Stimulated activated CD4-positive, alpha-beta T cell treated with anti-CD3 and anti-CD28 coated beads, TNF-alpha, amount 100 ng/mL, for 48 hours (primary cell): ENCODE data around the gene ZNRF2.

Source experiments
- DNase-seq, 3 donors: peaks; one replicate each; pipeline ENCODE4 v3.0.0-alpha.2; 2020; ENCODE audit warnings: low read depth in 3 of 3

The ZNRF2 gene

DNA sequence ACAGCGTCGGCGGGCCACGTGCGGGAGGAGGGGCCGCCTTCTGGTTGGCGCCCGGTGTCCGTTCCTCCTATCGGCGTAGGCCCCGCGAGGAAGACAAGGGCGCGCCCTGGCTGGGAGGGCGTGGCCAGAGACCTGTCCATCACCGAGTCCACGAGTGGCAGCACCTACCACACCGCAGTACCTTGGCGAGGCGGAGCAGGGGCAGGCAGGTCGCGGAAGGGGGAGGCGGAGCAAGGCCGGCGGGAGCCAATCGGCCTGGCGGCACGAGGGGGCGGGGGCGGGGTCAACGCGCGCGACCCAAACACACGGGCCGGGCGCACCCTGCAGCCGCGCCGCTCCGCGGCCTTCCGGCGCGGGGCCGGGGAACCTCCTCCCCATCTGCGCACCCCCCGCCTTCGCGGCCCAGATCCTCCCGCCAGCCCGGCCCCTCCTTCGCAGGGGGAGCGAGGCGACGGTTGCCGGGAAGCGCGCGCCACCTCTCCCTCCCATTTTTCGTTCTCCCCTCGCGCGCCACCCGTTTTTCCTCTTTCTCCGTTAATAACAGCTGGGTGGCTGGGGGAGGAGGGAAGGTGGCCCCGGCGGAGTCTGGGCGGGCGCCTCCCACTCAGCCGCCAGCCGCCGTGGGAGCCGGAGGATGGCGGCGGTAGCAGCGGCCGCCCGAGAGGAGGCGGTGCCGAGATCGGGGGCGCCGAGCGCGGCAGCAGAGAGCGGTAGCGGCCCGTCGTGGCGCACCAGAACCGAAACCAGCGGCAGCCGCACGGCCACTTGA, at the start of gene ZNRF2:
TSS of gene ZNRF2 (plus strand) at position 300 of the 769 bp plus-strand sequence. CDS start 761 bp downstream, outside the sequence.
- DNase-seq: peak; percentile 96 to 99 (median 98)

DNA sequence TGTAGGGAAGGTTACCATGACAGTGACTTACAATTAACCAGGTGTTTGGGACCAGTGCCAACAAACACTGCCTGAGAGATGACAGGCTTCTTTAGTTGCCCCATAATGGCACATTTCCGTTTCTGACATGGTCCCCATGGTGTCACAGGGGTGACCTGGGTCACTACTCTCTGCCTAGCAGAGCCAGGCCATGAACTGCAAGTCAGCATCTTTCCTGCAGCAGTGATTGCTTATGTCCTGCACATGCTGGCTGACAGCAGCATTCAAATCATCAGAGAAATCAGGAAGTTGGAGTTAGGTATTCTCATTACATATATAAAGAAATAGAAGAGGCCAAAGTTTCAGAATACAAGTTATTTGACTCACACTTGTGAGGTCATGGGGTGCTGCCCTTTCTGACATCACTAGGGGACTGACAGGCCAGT, 47.1 kb upstream of the ZNRF2 start:
- no peak for DNase-seq

DNA sequence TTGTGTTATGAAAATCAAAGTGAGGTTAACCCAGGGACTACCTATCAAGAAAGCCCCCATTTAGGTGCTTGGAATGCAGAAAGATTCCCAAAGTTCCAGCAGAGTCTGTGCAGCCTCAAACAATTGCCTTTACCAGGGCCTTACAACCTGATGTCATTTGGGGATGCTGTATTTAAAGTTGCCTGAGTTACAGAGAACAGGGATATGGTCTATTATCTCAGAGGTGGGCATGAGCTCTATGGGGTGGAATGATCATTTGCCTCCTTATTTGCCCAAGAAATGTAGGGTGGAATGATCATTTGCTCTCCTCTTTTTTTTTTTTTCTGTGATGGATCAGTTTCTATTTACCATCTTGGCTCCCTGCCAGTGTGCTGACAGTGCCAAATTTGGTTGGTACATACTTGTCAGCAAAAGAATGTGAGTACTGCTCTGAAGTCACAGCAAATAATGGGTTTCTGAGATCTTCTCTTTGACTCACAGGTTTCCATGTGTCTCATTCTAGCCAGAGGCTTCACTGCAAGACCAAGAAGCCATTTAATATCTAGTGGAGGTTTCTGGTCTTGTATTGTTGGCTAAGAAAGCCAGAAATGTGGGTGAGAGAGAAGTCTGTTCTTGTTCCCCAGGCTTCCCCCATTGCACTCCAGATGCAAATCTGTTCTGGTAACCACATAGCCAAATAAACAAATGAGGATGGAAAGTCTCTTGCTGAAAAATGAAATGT, 45.5 kb upstream of the ZNRF2 start:
- DNase-seq: peak in 2 of 3 donors; percentile 21 to 24

DNA sequence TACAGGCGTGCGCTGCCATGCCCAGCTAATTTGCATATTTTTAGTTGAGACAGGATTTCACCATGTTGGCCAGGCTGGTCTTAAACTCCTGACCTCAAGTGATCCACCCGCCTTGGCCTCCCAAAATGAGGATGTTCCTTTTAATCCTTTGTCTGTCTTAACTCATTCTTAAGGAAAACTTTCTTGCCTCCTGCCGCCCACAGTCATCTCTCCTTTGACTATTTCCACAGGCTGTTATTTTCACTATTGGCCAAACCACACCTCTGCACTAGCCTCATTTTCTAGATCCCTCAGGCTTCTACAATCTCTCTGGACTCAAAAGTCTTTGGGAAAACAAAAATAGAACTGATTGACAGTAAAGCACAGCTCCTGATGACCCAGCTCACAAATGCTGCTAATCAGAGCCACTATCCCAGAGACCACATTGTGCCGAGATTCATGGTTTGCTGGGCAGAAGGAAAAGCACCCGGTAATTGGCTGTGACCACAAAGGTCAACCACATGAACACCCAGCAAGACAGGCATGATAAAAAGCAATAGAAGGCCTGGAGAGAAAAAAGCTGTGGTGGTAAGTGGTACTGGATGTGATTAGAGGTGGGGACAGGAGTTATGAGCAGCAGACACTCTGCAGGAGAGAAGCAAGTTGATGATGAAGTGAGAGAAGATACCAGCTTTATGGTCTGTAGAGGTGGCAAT, 44.1 kb upstream of the ZNRF2 start:
- DNase-seq: no peak

DNA sequence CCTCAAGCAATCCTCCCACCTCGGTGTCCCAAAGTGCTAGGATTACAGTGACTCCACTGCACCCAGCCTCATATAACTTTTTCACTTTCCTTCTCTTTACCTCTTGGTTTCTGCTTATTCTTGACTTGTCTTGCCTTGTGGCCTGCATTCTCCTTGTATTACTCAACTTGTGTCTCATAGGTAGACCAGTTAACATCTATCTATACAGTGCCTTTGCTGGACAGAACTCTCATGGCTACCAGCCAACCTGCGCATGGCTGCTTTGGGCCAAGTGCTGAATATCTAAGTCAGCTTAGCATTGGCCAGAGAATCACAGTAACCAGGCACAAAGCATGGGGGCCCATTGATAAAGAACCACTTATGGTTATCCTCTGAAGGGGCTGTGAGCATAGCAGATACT, 42.6 kb upstream of the ZNRF2 start:
- no peak for DNase-seq

DNA sequence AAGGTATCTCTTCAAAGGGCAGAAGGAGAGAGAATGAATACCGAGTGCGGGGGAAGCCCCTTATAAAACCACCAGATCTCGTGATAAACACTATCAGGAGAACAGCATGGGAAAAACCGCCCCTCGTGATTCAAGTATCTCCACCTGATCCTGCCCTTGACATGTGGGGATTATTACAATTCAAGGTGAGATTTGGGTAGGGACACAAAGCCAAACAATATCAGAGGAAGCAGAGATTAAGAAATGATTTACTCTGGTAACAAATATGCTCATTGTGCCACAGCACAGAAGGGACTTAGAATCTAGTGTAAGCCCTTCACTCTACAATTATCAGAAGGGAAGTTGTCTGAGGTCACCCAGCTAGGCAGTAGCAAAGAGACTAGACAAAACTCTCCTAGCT, 40.1 kb upstream of the ZNRF2 start:
- DNase-seq: no peak

DNA sequence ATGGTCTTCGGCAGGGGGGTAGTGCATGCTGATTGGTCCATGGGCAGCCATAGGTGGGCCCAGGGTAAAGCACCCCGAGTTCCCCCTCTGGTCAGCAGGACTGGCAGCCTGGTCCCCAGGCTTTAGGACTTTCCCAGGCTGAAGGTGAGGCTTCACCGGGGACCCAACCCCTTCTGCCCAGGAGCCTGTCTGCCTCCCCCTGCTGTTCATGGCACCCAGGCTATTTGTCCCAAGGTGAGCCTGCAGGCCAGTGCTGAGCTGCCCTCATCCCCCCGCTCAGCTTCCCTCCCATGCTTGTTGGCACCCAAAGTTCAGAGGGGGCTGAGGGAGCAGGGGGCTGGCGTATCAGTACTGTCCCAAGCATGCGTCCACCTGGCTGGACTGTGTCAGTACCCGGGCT, 38.5 kb upstream of the ZNRF2 start:
- DNase-seq: no peak

DNA sequence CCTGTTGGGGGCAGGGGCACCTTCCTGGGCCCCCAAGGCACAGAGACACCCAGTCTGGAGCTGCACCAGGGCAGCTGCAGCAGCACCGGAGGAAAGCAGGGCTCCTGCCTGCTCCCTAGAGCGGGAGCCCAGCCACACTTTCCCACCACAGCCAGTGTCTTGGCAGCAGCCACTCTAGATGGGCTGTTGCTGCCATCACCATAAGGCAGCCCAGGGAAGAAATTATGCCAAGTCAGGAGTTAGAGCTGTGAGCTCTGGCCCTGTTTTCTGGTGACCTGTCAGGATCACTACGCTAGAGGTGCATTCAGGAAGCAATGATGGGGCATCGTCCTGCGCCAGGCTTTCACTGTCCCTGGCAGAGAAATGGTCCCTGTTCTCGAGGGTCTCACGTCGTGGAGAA, 38.0 kb upstream of the ZNRF2 start:
- no peak for DNase-seq

DNA sequence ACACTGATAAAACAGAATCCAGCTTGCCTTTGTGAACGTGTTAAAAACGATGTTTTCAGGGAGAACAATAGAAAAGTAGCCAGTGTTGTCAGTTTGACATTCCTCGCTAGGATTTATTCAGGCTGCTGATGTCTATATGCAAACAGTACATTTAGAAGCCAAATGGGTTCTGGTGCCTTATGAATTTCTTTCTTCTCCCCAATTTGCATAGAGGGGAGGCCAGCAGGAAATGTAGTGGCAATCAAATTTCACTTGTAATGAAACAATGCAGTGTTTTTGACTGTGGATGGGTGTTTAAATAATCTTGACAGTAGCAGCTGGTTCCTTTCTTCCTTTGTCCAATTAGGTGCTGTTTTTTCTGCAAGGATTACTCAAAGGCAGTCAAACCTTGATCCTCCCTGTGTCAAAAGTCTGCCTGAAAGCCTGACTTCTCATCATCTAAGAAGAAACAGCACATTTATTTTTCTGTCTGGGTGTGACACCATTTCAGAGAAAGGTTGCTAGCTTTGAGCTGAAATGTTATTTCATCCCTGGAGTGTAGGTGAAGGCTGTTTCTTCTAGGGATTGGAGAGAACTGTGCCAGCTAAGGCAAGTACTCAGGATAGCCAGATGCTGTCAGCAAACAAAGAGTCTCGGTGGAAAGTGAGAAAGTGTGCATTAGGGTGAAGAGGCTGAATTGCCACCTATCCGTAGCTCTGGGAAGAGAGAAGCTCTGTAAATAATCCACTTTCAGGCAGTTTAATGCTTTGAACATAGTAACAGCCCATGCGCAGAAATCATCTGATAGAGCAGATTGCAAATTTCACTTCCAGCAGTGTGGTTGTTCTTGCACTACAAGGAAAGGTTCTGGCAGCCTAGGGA, 36.6 kb upstream of the ZNRF2 start:
- no peak for DNase-seq

DNA sequence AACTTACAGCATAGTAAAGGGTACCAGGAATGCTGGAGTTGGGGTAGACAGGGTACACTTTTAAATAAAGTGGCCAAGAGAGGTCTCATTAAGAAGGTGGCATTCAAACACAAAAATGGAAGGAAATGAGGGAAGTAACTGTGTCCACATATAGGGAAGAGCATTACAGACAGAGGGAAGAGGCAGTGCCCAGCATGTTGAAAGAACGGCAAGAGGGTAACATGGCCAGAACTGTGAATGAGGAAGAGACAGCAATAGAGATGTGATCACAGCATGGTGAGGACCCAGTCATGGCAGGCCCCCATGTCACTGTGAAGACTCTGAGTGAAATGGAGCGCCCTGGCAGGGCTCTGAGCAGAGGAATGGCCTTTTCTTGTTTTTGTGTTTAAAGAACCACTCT, 35.1 kb upstream of the ZNRF2 start:
- DNase-seq: no peak

DNA sequence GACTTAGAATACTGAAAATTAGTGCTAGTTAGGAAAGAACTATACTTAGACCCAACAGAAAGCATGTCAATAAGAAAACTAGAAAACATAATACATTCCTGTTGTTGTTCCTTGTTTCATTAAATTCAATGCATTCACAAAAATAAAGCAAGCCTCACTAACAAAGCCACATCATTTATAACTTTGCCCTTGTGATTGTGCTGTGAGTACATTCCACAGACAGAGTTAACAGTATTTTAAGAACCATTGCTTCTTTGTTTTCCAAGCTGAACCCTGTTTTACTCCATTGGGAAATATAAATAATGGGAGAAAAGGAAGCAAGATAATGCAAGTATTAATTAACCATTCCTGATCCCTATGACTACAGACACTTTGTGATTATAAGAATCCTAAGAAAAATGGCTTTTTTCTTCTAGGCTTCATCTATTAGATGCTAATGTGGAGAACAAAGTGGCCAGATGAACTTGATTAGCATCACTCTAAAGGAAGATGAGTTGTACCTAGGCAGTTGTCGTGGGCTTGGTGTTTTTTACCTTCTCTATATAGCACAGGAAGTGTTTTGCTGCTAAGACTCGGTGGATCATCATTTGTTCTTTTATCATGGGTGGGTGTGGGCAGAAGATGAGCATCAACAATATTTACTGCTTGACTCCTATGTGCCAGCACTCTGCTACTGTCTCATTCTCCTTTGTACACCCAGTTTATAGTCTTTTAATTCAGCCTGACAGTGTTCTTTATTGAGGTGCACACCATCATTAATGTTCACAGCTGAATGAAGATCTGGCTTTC, 34.2 kb upstream of the ZNRF2 start:
- no peak for DNase-seq

DNA sequence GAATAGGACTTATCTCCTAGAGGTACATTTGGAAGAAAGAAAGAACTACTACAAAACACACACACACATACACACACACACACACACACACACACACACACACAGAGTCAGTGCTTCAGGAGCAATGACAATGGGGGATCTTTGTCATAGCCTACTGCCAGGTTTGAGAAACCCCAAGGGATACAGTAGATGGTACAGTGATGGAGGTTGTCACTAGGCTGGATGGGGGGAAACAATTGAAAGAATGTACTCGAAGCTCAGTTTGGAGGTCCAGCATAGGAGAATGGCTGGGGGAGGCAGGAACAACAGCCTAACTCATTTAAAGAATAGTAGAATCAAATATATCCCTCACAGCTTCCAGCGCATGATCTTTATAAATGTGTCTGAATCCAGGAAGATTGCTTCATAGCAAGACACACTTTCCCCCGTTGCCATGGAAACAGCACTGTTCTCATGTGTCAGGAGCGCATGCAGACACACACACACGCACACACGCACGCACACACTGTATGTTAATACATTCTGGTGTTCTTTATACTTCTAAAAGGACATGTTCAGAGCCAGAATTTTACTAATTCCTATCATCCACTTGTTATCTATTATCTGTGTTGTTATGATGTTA, 32.6 kb upstream of the ZNRF2 start:
- DNase-seq: no peak

DNA sequence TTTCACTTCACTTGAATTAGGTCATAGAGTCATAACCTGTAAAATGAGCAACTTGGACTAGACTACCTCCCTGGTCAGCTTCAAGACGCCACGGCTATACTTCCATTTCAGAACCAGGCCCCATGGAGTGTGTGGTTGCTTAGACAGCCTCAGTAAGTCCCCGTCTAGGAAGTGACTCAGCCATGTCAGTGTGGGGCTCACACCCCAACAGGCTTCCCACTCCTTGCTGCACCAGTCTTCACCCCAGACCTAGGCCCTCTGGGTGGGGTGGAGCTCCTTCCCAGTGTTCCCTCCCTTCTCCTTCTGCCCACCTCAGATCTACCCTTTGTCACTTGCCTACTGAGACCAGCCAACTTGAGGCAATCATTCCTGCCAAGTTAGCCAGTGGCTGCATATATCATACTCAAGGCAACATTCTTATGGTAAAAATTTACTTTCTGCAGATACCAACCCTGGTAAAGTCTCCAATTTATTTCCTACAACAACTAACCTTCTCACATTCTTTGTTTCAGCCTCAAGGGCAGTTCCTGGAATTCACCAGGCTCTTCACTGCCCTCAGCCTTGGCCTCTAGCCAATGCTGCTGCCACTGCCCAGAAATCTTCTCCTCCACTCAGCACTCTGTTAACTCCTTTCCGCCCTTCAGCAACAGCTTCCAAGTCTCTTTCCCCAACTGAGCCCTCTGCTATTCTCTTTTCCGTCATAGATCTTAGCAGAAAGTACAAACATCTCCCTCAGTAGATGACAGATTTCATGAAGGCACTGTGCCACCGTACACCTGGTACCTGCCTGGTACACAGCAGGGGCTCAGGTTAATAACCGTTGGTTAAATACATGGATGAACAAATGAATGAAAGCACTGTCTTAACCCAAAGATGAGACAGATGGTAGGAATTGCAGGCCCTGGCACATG, 31.3 kb upstream of the ZNRF2 start:
- DNase-seq: no peak

DNA sequence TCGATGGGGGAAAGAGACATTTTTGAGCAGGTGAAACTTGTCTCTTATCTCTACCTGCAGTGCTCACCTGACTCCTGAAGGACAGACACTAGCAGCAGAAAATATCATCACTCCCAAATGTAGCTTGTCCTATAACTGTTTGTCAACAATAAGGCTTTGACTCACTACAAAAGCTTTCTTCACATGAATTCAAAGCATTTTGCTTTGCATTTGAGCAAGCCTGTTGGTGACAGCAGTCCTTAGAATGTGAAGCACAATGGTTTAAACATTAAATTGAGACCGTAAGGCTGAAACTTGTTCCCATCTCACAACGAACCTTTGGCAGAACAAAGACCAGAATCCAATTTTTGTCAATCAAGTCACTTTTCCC, 30.6 kb upstream of the ZNRF2 start:
- DNase-seq: no peak

DNA sequence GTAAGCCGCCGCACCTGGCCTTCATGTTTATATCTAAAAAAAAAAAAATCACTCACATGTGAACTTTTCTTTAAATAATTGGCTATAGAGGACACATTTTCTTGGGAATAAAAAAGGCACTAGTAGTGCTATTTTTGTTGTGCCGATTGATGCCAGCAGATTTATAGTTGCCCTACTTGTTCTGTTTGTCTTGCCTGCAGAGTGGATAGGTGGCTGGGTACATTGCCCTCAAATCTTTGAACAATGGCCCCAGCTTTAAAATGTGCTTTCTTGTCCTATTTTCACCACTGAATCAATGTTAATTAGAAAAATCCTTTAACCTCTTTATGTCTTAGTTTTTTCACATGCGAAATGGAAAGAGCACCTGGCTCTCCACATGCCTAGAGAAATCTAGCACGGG, 30.1 kb upstream of the ZNRF2 start:
- DNase-seq: no peak

DNA sequence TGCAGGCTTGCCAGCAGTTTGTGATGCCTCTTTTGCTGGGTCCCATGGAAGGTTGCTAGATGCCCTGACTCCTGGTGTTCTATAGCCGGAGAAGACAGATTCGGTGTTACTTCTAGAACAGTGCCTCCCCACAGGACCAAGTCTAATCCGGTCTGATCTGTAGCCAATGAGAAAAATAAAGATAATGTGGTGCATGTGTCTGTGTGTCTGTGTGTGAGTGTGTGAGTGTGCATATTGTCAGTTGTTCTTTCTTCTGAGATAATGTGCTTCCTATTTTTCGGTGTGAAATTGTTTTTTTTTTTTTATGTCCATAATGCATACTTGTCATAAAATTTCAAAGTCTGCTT, 29.7 kb upstream of the ZNRF2 start:
- no peak for DNase-seq

DNA sequence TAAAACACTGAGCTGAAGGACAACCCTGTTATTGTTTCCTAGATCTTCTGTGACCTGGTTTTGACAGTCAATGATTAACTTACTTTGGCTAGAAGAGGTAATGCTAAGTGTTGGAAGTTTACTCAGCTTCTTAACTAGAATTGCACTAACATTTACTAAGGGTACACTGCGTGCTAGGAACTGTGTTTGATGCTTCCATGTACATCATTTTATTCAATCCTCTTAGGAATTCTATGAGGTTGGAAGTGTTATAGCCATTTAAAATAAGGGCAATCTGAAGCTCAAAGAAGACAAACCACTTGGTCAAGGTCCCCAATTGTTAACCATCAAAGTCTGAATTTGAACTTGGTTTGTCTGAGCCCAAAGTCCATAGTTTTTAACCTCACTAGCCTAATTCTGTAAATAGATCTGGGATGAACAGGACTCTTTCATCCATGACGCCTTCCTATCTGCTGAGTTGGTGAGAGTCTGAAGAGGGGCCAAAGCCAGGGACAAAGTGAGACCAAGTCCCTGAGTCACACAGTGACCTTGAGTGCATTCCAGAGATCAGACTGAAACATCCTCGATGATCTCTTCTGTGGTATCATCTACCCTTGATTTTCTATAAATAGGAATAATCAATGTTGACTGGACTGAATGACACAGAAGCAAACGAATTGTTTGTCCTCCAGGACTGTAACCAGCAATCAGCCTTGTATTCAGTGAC, 29.2 kb upstream of the ZNRF2 start:
- no peak for DNase-seq

DNA sequence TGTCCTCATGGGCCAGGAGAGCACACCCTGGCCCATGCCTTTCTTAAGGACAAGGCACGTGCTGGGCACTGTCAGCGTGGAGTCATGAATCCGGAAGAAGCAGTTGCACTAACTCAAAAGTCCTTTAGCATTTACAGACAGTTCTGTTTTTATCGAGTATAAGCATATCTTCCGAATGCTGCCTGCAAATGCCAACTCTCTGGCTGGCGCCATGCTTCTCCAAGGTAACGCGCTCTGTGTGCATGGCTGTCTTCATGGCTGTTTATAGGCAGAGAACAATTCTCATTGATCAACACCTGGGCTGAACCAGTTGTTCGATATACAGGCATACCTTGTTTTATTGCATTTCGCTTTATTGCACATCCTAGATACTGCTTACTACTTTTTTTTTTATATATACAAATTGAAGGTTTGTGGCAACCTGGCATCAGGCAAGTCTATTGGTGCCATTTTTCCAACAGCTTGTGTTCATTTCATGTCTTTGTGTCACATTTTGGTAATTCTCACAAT, 28.0 kb upstream of the ZNRF2 start:
- DNase-seq: no peak
